Rectal smooth muscle tissue (tissue), 1 donor: ENCODE data around the gene ROBO4.

Experiments used
- H3K27ac ChIP-seq: one replicate; pipeline ENCODE4 v1.7.0; 2013; ENCODE audit warnings: low read depth, low read length, inconsistent platforms
- H3K27me3 ChIP-seq: one replicate; pipeline ENCODE4 v1.7.0; 2013; ENCODE audit warnings: low read length; ENCODE audit not compliant: control insufficient read depth, insufficient read depth
- H3K36me3 ChIP-seq: one replicate; pipeline ENCODE4 v1.7.0; 2013; ENCODE audit warnings: low read length; ENCODE audit not compliant: control insufficient read depth, insufficient read depth
- H3K4me1 ChIP-seq: one replicate; pipeline ENCODE4 v1.7.0; 2013; ENCODE audit warnings: low read length; ENCODE audit not compliant: control insufficient read depth, insufficient read depth
- H3K4me3 ChIP-seq: one replicate; pipeline ENCODE4 v1.7.0; 2013; ENCODE audit warnings: low read length
- H3K9ac ChIP-seq: one replicate; pipeline ENCODE4 v1.7.0; 2013; ENCODE audit warnings: low read length

The ROBO4 gene

GRCh38 chr11:124935548-124936514, 38.2 kb upstream of the ROBO4 start, which contains the start of gene HEPACAM:
TSS of gene HEPACAM (minus strand) at chr11:124936047. CDS start at chr11:124936006, 41 bp downstream.
- H3K27ac ChIP-seq, result no peak within 1 kb of the TSS
- no peak within 1 kb of the TSS for H3K9ac ChIP-seq
- H3K4me3 ChIP-seq, result no peak within 1 kb of the TSS
- H3K4me1 ChIP-seq, result no peaks in the 10 kb centered on the region
- H3K36me3 ChIP-seq, result no peaks in the 10 kb centered on the region
- peaks cover 2% of the 10 kb centered on the region for H3K27me3 ChIP-seq

- Histone ChIP-seq H3K27ac (no peak overlapping the region), H3K36me3 (no peaks in the 10 kb centered on the region), H3K4me1 (no peaks in the 10 kb centered on the region), H3K27me3 (peaks cover 2% of the 10 kb centered on the region), H3K9ac (no peak overlapping the region), H3K4me3 (no peak overlapping the region)
Measured at GRCh38 chr11:124934862-124935547, 37.3 kb upstream of the ROBO4 start.

- no peak overlapping the region for H3K9ac ChIP-seq
- no peaks in the 10 kb centered on the region for H3K4me1 ChIP-seq
- H3K4me3 ChIP-seq, result no peak overlapping the region
- H3K27ac ChIP-seq, result no peak overlapping the region
- no peaks in the 10 kb centered on the region for H3K27me3 ChIP-seq
- H3K36me3 ChIP-seq, result no peaks in the 10 kb centered on the region
Measured at GRCh38 chr11:124930799-124931198, 33.1 kb upstream of the ROBO4 start.

GRCh38 chr11:124928942-124929665, 31.4 kb upstream of the ROBO4 start:
- H3K27ac ChIP-seq, result no peak overlapping the region

GRCh38 chr11:124923296-124923695, 25.6 kb upstream of the ROBO4 start:
- Histone ChIP-seq H3K4me3 (no peak overlapping the region), H3K27me3 (peaks cover 2% of the 10 kb centered on the region), H3K9ac (no peak overlapping the region), H3K4me1 (peaks cover 2% of the 10 kb centered on the region), H3K36me3 (no peaks in the 10 kb centered on the region), H3K27ac (no peak overlapping the region)

More at GRCh38 chr11:124928942-124929665, 31.4 kb upstream of the ROBO4 start:
- Histone ChIP-seq H3K27me3 (no peaks in the 10 kb centered on the region), H3K4me3 (no peak overlapping the region), H3K4me1 (no peaks in the 10 kb centered on the region), H3K9ac (no peak overlapping the region), H3K36me3 (no peaks in the 10 kb centered on the region)

GRCh38 chr11:124922831-124923230, 25.2 kb upstream of the ROBO4 start:
- H3K4me1 ChIP-seq, result peaks cover 2% of the 10 kb centered on the region
- H3K36me3 ChIP-seq, result no peaks in the 10 kb centered on the region
- H3K9ac ChIP-seq, result no peak overlapping the region
- no peak overlapping the region for H3K27ac ChIP-seq
- no peak overlapping the region for H3K4me3 ChIP-seq
- H3K27me3 ChIP-seq, result peaks cover 2% of the 10 kb centered on the region

GRCh38 chr11:124920870-124921609, 23.4 kb upstream of the ROBO4 start:
- no peak overlapping the region for H3K9ac ChIP-seq
- peaks cover 2% of the 10 kb centered on the region for H3K4me1 ChIP-seq
- H3K27ac ChIP-seq, result no peak overlapping the region
- H3K4me3 ChIP-seq, result peak overlapping the region; percentile 51
- peaks cover 2% of the 10 kb centered on the region for H3K27me3 ChIP-seq
- no peaks in the 10 kb centered on the region for H3K36me3 ChIP-seq

- Histone ChIP-seq H3K27me3 (peaks cover 2% of the 10 kb centered on the region), H3K4me1 (peaks cover 2% of the 10 kb centered on the region), H3K27ac (no peak overlapping the region), H3K36me3 (no peaks in the 10 kb centered on the region), H3K4me3 (peak overlapping the region; percentile 51), H3K9ac (no peak overlapping the region)
Measured at GRCh38 chr11:124920356-124920755, 22.7 kb upstream of the ROBO4 start.

GRCh38 chr11:124919898-124920297, 22.2 kb upstream of the ROBO4 start:
- Histone ChIP-seq H3K9ac (no peak overlapping the region), H3K27me3 (peaks cover 2% of the 10 kb centered on the region), H3K4me3 (no peak overlapping the region), H3K4me1 (peaks cover 2% of the 10 kb centered on the region), H3K36me3 (no peaks in the 10 kb centered on the region), H3K27ac (no peak overlapping the region)

- Histone ChIP-seq H3K4me1 (peaks cover 2% of the 10 kb centered on the region), H3K36me3 (no peaks in the 10 kb centered on the region), H3K9ac (no peak within 1 kb of the TSS), H3K4me3 (no peak within 1 kb of the TSS), H3K27me3 (peaks cover 2% of the 10 kb centered on the region), H3K27ac (no peak within 1 kb of the TSS)
Measured at GRCh38 chr11:124918950-124919349, 21.3 kb upstream of the ROBO4 start, which contains the start of gene HEPN1. TSS of gene HEPN1 (plus strand) at chr11:124919250.

- H3K36me3 ChIP-seq, result no peaks in the 10 kb centered on the region
- H3K9ac ChIP-seq, result no peak overlapping the region
- no peaks in the 10 kb centered on the region for H3K27me3 ChIP-seq
- no peak overlapping the region for H3K4me3 ChIP-seq
- H3K27ac ChIP-seq, result no peak overlapping the region
- H3K4me1 ChIP-seq, result peaks cover 2% of the 10 kb centered on the region
Measured at GRCh38 chr11:124917115-124917637, 19.5 kb upstream of the ROBO4 start.
